Activated CD8-positive, alpha-beta memory T cell treated with anti-CD3 and anti-CD28 coated beads for 48 hours (primary cell): Measurements from ENCODE around the gene RMP24.

Source experiments
- DNase-seq, 3 experiments: peaks; one replicate each; pipeline ENCODE4 v3.0.0-alpha.2; 2020; ENCODE audit warnings: low read depth in 2 of 3, low spot score in 2 of 3

Gene RMP24

GRCh38 chr18:36028859-36029258 lies 56.4 kb downstream of the RMP24 start:
- no peak for DNase-seq
